BJ (cell line): ENCODE results near the gene CCNB1. TPM values are rescaled to one million over a fixed set of nuclear protein-coding genes. Genes with fewer than 3 reads are reported as not detected.

Experiments
- CTCF ChIA-PET: fragments of 350-600 bp; formaldehyde crosslinking; extraction: SDS; loops from one replicate; lab custom pipeline; 2021; ENCODE audit warnings: antibody characterized with exemption, inconsistent platforms; lab: Yijun Ruan, JAX
- POLR2A ChIA-PET: fragments of 300-600 bp; sonication (Branson Sonifier 250); formaldehyde crosslinking; extraction: SDS; loops from one replicate; lab custom pipeline; 2021; ENCODE audit warnings: antibody characterized with exemption; lab: Charles Lee
- DNase-seq: peaks from one replicate; pipeline ENCODE4 v3.0.0-alpha.2; 2011; ENCODE audit warnings: low read depth
- H3K27me3 ChIP-seq: 2 replicates; pipeline ENCODE4 v1.6.0; 2011; ENCODE audit warnings: low read length; ENCODE audit not compliant: control insufficient read depth, insufficient read depth
- H3K36me3 ChIP-seq: 2 replicates; pipeline ENCODE4 v1.5.1; 2011; ENCODE audit warnings: low read length; ENCODE audit not compliant: control insufficient read depth, insufficient read depth
- H3K4me3 ChIP-seq: 2 replicates; pipeline ENCODE4 v1.5.1; 2011; ENCODE audit warnings: low read depth, mild to moderate bottlenecking, control low read depth, low read length
- CTCF ChIP-seq: IDR thresholded peaks from 2 replicates; pipeline ENCODE4 v1.5.1; 2011; ENCODE audit warnings: low read depth, mild to moderate bottlenecking, control low read depth, inconsistent platforms, low read length, moderate library complexity; ENCODE audit not compliant: insufficient read depth
- polyA plus RNA-seq: library from polyadenylated mRNA; depleted of rRNA; stranded (reverse); fragments of >200 nt; gene quantifications from 2 replicates; pipeline ENCODE4 v1.2.3, GENCODE V29; 2011; rRNA removed
- small RNA-seq: library from RNA; depleted of rRNA; stranded (forward); fragments of <200 nt; gene quantifications from one replicate; pipeline ENCODE3, GENCODE V24; 2012; ENCODE audit warnings: low replicate concordance, low read depth; ENCODE audit not compliant: insufficient read length

Gene CCNB1
- polyA plus RNA-seq, 1 experiment, result 67.0 TPM

- no peak overlapping the region for H3K4me3 ChIP-seq
- TF ChIP-seq CTCF, result no peak
- POLR2A ChIA-PET, result no interaction called here
- CTCF ChIA-PET, result no interaction called here
- H3K36me3 ChIP-seq, result no peaks in the 10 kb centered on the region; the same call in 1 of the 2 replicates
- no peaks in the 10 kb centered on the region for H3K27me3 ChIP-seq
- DNase-seq, result no peak
Measured at GRCh38 chr5:69225860-69226259, 58.9 kb downstream of the CCNB1 start.

Small RNA genes within 50 kb of the gene (small RNA-seq; reads per million reads assigned to genes)
- gene SNORA50D, result not detected

Other genes with a start within 250 kb of the CCNB1 start
- 45.8 and 47.4 TPM in 2 replicates for gene SLC30A5, start 73.1 kb upstream of the CCNB1 start, polyA plus RNA-seq
- gene CENPH, start 22.4 kb downstream of the CCNB1 start, polyA plus RNA-seq, result 6.0 and 7.4 TPM in 2 replicates
- 44.9 and 231 TPM in 2 replicates for gene CDK7, start 67.7 kb downstream of the CCNB1 start, polyA plus RNA-seq
- gene CCDC125, start 165.7 kb downstream of the CCNB1 start, polyA plus RNA-seq, result 1.8 and 3.1 TPM in 2 replicates
- gene AK6, start 202.4 kb downstream of the CCNB1 start, polyA plus RNA-seq, result 11.6 and 39.9 TPM in 2 replicates
- gene TAF9, start 202.4 kb downstream of the CCNB1 start, polyA plus RNA-seq, result 76.4 and 140 TPM in 2 replicates
- 18.0 and 23.2 TPM in 2 replicates for gene RAD17, start 202.7 kb downstream of the CCNB1 start, polyA plus RNA-seq
- gene MARVELD2, start 248.0 kb downstream of the CCNB1 start, polyA plus RNA-seq, result 0.88 and 1.3 TPM in 2 replicates